HG03354 (cell line): ENCODE data around the gene PIGA.

Experiments used
- ATAC-seq: cut with Tn5 transposase; IDR thresholded peaks from one replicate; pipeline ENCODE4 v1.9.1; 2021; ENCODE audit warnings: mild to moderate bottlenecking; ENCODE audit not compliant: unreplicated experiment, poor library complexity, severe bottlenecking

Gene PIGA, protein sequence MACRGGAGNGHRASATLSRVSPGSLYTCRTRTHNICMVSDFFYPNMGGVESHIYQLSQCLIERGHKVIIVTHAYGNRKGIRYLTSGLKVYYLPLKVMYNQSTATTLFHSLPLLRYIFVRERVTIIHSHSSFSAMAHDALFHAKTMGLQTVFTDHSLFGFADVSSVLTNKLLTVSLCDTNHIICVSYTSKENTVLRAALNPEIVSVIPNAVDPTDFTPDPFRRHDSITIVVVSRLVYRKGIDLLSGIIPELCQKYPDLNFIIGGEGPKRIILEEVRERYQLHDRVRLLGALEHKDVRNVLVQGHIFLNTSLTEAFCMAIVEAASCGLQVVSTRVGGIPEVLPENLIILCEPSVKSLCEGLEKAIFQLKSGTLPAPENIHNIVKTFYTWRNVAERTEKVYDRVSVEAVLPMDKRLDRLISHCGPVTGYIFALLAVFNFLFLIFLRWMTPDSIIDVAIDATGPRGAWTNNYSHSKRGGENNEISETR

DNA sequence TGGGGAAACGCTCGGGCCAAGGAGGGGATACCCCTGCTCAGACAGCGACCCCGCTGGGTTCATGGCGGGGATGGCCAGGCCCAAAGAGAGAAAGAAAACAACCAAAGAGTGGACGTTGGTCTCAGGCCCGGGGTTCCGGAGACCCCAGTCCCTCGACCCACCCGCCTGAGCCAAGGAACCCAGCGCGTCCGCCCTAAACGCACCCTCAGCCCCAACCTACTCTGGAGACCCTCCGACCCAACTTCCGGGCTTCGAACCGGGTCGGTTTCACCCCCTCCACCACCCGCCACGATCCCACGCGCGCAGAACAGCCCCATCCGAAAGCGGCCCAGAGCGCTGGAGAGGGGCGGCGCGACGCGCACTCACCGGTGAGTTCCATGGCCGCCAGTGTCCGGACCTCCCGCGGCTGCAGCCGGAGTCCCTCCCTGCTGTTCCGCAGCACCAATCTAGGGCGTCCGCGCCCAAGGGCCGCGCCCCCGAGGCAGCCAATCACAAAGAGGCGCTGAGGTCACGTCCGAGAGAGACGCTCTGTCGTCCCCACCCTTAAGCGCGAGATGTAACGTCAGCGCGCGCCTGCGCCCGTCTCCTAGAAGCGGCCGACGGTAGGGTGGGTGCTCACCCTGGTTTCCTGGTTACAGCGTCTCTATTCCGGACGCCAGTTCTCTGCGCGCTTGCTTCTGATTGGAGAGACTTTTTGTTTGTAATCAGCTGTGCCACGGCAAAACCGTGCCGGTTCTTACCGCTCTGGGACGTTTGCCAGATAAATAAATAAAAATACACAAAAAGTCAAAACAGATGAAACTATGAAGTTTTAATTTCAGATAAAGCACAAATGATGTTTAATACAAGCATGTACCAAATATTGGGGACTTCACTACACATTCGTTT is at the start of gene PIGA:
Gene PIGA, minus strand, starts transcription at position 389 of the 888 bp plus-strand sequence. CDS start 3,593 bp downstream, outside the sequence.
- peak; percentile 98 for ATAC-seq

- no peak for ATAC-seq
Observed at GRCh38 chrX:15384304-15384703, 49.0 kb upstream of the PIGA start, which contains the start of gene VEGFD. Gene VEGFD (minus strand): TSS chrX:15384413. CDS start chrX:15383946, 467 bp downstream.

DNA sequence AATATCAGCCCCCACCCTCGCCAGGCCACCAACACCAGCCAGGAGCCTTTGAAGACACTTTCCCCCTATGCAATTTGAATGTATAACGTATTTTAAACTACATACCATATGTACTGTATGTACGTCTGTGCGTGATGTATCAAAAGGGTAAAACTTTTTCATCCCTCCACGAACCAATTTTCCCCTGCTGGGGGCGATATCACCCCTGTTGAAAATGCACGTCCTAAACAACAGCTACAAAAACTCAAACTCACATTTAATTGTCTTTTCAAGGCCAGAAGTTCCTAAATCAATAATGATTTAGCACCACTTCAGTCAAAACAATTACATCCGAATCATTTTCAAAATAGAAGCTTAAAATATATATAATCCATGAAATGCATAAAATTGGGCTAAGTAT is 47.5 kb upstream of the PIGA start:
- ATAC-seq: no peak

DNA sequence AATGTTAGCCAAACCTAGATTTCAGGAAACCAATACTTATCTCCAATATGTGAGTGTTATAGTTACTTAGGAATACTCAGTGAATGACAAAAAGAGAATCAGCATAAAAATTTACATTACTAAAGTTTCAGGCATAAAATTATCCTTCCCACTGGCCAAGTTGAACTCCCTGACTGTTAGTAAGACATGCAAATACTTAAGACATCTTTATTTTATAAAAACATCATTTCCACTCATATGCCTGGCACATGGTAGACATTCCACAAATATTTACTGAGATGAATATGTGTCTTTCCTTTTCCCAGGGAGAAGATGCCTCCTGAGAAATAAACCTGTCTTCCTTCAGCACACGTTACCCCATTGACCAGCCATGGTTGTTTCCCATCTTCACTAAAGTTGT is 41.6 kb upstream of the PIGA start:
- no peak for ATAC-seq

DNA sequence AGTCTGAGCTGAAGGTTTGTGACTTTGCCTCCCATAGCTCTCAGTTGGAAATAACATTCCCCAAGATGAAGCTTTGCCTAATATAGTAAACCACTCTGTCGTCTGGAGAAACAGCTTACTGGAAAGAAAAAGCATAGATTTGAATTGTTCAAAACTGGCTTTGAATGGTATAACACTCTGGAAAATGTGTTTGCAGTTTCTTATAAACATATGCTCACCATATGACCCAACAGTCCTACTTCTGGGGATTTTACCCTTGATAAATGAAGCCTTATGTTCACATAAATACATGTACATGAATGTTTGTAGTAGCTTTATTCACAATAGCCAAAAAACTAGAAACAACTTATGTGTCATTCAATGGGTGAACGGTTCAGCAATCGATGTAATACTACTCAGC is 38.7 kb upstream of the PIGA start:
- ATAC-seq: no peak

DNA sequence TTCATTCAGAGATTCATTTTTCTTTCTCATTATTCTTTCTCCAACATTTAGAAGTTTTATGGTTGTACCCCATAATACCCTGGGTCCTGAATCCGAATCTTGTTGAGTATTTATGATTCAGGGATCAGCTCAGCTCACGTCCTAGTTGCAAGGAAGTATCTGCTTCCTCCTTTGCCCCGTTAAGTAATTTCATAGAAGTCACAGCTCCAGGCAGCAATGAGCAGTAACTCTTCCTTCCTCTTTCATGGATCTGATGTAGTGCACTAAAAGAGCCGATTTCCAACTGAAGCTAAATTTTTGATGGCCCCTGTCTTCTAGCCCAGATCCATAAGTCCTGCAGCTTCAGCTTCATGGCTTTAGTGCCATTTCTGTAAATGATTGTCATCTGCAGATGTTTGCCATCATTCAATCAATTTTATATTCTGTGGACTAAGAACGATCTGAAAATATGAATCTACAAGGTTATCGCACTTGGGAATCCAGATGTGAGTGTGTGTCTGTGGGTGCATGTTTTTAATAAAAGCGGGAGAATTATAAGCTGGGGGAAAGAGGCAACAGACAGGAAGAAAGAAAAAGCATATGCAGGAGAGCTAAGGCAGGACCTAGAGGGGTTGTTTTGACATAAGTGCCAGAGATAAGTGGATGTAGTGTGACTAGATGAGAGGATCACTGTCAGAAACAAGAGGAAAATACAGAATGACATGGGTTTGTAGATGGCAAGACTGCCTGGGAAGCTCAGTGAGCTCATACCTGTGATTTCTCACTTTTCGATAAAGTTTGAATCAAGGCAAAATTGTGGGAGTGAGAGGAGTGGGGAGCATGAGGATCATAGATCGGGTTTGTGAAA is 31.4 kb upstream of the PIGA start:
- ATAC-seq: no peak

- no peak for ATAC-seq
Observed at GRCh38 chrX:15359701-15360100, 24.4 kb upstream of the PIGA start.

- ATAC-seq: no peak
Observed at GRCh38 chrX:15358533-15358932, 23.2 kb upstream of the PIGA start.

- ATAC-seq: no peak
Observed at GRCh38 chrX:15356444-15356843, 21.1 kb upstream of the PIGA start.

- ATAC-seq: no peak
Observed at GRCh38 chrX:15350329-15350996, 15.1 kb upstream of the PIGA start.

DNA sequence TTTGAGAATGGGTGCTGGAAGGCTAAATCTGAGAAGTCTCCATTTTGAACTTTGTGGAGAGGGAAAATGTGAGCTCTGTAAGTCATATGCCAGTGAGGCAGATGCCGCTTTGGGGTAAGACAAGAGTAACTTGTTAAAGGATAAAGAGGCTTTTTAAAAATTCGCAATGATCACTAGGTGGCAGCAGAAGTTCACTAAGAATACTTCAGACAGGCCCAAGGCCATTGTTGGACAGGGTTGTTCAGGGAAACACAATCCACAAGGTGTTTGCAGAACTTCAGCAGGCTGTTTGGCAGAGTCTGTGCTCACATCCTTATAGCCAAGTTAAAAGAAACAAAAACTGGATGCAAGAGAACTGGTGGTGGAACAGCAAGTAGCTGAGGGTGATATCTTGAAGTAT is 13.7 kb upstream of the PIGA start:
- ATAC-seq: peak; percentile 72

DNA sequence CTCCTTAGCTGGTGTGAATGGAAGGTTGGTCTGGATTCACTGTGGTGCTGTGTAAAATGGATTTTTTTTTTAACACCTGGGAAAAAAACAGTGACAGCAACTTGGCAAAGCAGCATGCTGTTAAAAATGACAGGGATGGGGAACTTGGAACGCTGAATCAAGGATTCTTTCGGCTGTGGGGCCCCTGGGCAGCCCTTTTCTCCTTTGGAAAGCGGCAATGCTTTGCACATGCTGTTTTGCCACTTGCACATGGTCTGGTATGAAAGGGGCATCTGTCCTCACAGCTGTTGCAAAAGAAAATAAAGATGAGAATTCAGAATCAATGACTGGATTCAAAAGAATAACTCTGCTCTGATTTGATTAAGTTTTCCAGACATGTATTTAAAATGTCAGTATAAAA is 10.7 kb upstream of the PIGA start:
- no peak for ATAC-seq

- no peak for ATAC-seq
Observed at GRCh38 chrX:15344106-15344505, 8.8 kb upstream of the PIGA start.

DNA sequence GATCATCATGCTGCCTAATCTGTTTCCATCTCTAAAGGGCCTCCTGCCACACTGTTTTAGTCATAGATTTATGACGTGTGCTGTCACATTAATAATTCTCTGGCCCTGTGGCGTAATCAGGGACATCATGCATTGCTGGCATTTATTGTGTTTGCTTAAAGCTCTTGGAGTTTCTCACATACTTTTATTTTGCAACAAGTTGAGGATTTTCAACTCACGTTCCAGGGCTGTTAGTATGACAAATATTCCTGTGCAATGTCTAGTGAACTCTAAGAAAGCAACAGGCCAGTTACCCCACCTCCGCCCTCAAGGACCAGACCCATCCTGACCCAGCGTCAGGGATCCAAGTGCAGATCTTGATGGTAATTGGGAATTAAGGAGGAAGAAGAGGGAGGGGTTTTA is 7.8 kb upstream of the PIGA start:
- ATAC-seq: no peak

- ATAC-seq: no peak
Observed at GRCh38 chrX:15340867-15341266, 5.5 kb upstream of the PIGA start.

DNA sequence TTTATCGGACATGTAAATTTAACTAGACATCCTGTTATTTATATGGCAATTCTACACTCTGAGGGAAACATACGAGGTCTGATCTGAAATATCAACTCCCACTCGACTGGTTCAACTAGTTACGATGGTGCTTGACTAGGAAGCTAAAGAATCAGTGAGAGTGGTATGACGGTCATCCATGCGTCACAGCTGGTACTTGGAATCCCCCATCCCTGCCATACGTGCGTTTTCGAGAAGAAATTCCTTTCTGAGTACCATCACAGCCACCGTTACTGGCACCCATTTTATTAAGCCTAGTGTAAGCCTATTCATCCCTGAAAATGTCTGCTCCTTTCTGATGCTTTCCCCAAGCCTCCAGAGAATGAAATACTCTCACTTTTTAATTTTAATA is 695 bp upstream of the PIGA start:
- peak; percentile 14 for ATAC-seq

DNA sequence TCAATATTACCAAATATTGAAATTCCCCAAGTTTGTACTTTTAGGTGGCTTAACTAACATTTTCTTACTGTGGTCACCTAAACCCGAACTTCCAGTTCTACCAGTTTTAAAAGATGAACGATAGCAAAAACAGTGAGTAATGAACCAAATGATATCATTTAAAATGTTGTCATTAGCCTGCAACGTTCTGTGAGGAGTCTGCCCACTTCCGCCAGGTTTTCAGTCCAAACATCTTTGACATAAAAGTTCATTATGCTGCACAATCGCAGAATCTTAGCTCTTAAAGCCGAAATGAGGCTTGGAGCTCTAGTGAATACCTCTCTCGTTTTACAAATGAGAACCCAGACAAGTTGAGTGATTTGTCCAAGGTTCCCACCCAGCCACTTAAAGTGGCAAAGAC is 762 bp downstream of the PIGA start:
- ATAC-seq: no peak

DNA sequence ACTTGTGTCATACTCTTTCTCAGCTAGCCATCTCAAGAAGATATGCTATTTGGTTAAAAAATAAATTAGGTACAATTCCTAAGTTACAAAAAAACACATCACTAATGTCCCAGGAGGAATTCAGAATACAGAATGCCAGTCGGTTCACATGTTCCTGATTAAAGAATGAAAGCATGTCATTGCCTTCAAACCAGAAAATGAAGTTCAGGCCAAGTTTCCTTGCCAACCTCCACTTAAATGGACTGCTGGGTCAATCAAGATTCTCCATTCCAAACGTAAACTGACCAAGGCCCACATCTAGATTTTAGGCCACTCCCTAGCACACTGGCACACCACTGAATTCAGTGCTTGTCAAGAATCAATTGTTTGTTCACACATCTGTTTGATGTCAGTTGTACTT is 6.5 kb downstream of the PIGA start:
- ATAC-seq: no peak

DNA sequence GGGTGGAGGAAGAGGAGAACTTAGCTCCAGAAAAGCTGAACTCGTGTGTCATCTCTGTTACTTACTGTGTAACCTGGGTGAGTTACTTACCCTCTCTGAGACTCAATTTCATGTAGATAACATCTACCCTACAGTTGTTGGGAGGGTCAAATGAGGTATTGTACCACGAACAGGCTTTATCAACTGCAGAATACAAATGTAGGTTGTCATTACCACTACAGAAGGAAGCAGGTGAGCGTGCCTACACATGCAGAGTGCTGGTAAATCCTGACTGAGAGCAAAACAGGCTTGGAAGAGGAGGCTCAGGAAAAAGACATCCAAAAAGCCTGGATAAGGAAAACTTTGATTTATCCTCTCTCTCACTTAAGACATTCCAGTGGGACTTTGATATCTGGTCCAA is 7.2 kb downstream of the PIGA start:
- ATAC-seq: no peak
